ENCODE measurements around the gene AMOT. TPM values are rescaled to one million over a fixed set of nuclear protein-coding genes. Genes with fewer than 3 reads are reported as not detected.

The AMOT gene
- total RNA-seq, 4 donors from 2014 or later, result 4.8 to 20.4 (median 11.8) TPM

GRCh38 chrX:112759966-112760365, 80.7 kb downstream of the AMOT start:
- DNase-seq (ENCODE audit: low spot score in 2 of 2), result no peak
- Histone ChIP-seq H3K4me1 (no peaks in the 10 kb centered on the region), H3K36me3 (no peaks in the 10 kb centered on the region), H3K27me3 (no peaks in the 10 kb centered on the region), H3K9me3 (no peaks in the 10 kb centered on the region), H3K27ac (no peak overlapping the region), H3K4me3 (no peak overlapping the region)
- WGBS, result 70% methylated on average over 2 of the region's 2 CpGs
- no peak for TF ChIP-seq POLR2A (IDR thresholded peaks at IDR 0.05)
- TF ChIP-seq CTCF (IDR thresholded peaks at IDR 0.05), result no peak
- no peak for TF ChIP-seq EP300 (IDR thresholded peaks at IDR 0.05)
- TF ChIP-seq POLR2AphosphoS5 (IDR thresholded peaks at IDR 0.05), result no peak

GRCh38 chrX:112759512-112759911, 81.1 kb downstream of the AMOT start:
- TF ChIP-seq EP300 (IDR thresholded peaks at IDR 0.05), result no peak
- no peak for TF ChIP-seq POLR2A (IDR thresholded peaks at IDR 0.05)
- no peak for TF ChIP-seq CTCF (IDR thresholded peaks at IDR 0.05)
- no peak for TF ChIP-seq POLR2AphosphoS5 (IDR thresholded peaks at IDR 0.05)
- Histone ChIP-seq H3K4me3 (no peak overlapping the region), H3K36me3 (no peaks in the 10 kb centered on the region), H3K27me3 (no peaks in the 10 kb centered on the region), H3K4me1 (no peaks in the 10 kb centered on the region), H3K9me3 (no peaks in the 10 kb centered on the region), H3K27ac (no peak overlapping the region)
- WGBS, result 45% methylated on average over 3 of the region's 3 CpGs
- DNase-seq (ENCODE audit: low spot score in 2 of 2), result no peak

- Histone ChIP-seq H3K4me3 (no peak overlapping the region), H3K4me1 (no peaks in the 10 kb centered on the region), H3K9me3 (no peaks in the 10 kb centered on the region), H3K27ac (no peak overlapping the region), H3K27me3 (no peaks in the 10 kb centered on the region), H3K36me3 (no peaks in the 10 kb centered on the region)
- WGBS, result 75% methylated on average over 4 of the region's 4 CpGs
- no peak for DNase-seq (ENCODE audit: low spot score in 2 of 2)
- no peak for TF ChIP-seq POLR2AphosphoS5 (IDR thresholded peaks at IDR 0.05)
- TF ChIP-seq POLR2A (IDR thresholded peaks at IDR 0.05), result no peak
- no peak for TF ChIP-seq EP300 (IDR thresholded peaks at IDR 0.05)
- no peak for TF ChIP-seq CTCF (IDR thresholded peaks at IDR 0.05)
Measured at GRCh38 chrX:112757946-112758345, 82.7 kb downstream of the AMOT start.

- no peaks in the 10 kb centered on the region for H3K36me3 ChIP-seq
- H3K9me3 ChIP-seq, result no peaks in the 10 kb centered on the region
- no peak overlapping the region for H3K27ac ChIP-seq
- no peaks in the 10 kb centered on the region for H3K27me3 ChIP-seq
- TF ChIP-seq CTCF (IDR thresholded peaks at IDR 0.05), result no peak
- no peak for TF ChIP-seq POLR2A (IDR thresholded peaks at IDR 0.05)
- no peak for TF ChIP-seq EP300 (IDR thresholded peaks at IDR 0.05)
- TF ChIP-seq POLR2AphosphoS5 (IDR thresholded peaks at IDR 0.05), result no peak
- 79% methylated on average over 1 of the region's 1 CpG for WGBS
- no peak overlapping the region for H3K4me3 ChIP-seq
- no peaks in the 10 kb centered on the region for H3K4me1 ChIP-seq
- no peak for DNase-seq (ENCODE audit: low spot score in 2 of 2)
Measured at GRCh38 chrX:112753116-112753515, 87.5 kb downstream of the AMOT start.

- Histone ChIP-seq H3K4me3 (no peak overlapping the region), H3K27ac (no peak overlapping the region), H3K27me3 (no peaks in the 10 kb centered on the region), H3K9me3 (no peaks in the 10 kb centered on the region), H3K4me1 (no peaks in the 10 kb centered on the region), H3K36me3 (no peaks in the 10 kb centered on the region)
- TF ChIP-seq EP300 (IDR thresholded peaks at IDR 0.05) (no peak), POLR2A (IDR thresholded peaks at IDR 0.05) (no peak), CTCF (IDR thresholded peaks at IDR 0.05) (no peak), POLR2AphosphoS5 (IDR thresholded peaks at IDR 0.05) (no peak)
- WGBS, result 49% methylated on average over 2 of the region's 2 CpGs
- no peak for DNase-seq (ENCODE audit: low spot score in 2 of 2)
Measured at GRCh38 chrX:112751076-112751475, 89.6 kb downstream of the AMOT start.

All from suprapubic skin (tissue), 4 donors.